Left kidney (tissue), 8 donors: Measurements from ENCODE around the gene SLC7A14. TPM values are rescaled to one million over a fixed set of nuclear protein-coding genes. Genes with fewer than 3 reads are reported as not detected.

Experiments used
- DNase-seq: peaks from one replicate; pipeline ENCODE4 v3.0.0-alpha.2; 2013
- long read RNA-seq, 8 donors: transcript quantifications; one replicate each; lab custom pipeline, GENCODE V29; 2026
- polyA plus RNA-seq: library from polyadenylated mRNA; unstranded; fragments of 120-200 nt; gene quantifications from one replicate; pipeline ENCODE4 v1.2.1, GENCODE V29; 2013; ENCODE audit not compliant: insufficient read length

The SLC7A14 gene
- 2.2 TPM for polyA plus RNA-seq
- long read RNA-seq, donor 1, result 0 reads
- long read RNA-seq, donor 2, result 0 reads
- long read RNA-seq, donor 3, full-length matches to known transcripts, result 1 of 1 reads
- long read RNA-seq, donor 3, partial matches to known transcripts, result 0 of 1 reads
- long read RNA-seq, donor 3, other reads (novel, unspliced or antisense), result 0 of 1 reads
- long read RNA-seq, donor 4, result 0 reads
- long read RNA-seq, donor 5, result 0 reads
- long read RNA-seq, donor 6, result 0 reads
- long read RNA-seq, donor 7, result 0 reads
- long read RNA-seq, donor 8, full-length matches to known transcripts, result 1 of 1 reads
- long read RNA-seq, donor 8, partial matches to known transcripts, result 0 of 1 reads
- long read RNA-seq, donor 8, other reads (novel, unspliced or antisense), result 0 of 1 reads

DNA sequence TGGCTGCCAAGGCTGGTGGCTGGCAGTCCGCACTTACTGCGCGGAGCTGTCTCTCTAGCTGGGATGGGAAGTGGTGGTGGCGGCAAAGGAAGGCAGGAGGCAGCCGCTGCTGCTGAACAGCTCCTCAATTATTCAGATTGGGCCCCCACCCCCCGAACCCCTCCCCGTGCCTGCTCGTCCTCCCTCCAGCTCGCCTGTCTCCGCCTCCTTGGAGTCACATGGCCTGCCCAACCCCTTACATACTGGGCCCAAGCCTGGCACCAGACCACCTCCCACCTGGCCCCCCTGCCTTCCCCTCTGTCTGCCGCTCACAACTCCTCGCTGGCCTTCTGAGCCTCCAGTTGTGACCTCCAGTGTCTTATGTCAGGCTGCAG is at the start of gene SLC7A14:
Gene SLC7A14, minus strand, starts transcription at position 139 of the 374 bp plus-strand sequence. CDS start 59,139 bp downstream, outside the sequence.
- DNase-seq, result no peak

GRCh38 chr3:170635385-170635735 is 49.5 kb upstream of the SLC7A14 start:
- no peak for DNase-seq

DNA sequence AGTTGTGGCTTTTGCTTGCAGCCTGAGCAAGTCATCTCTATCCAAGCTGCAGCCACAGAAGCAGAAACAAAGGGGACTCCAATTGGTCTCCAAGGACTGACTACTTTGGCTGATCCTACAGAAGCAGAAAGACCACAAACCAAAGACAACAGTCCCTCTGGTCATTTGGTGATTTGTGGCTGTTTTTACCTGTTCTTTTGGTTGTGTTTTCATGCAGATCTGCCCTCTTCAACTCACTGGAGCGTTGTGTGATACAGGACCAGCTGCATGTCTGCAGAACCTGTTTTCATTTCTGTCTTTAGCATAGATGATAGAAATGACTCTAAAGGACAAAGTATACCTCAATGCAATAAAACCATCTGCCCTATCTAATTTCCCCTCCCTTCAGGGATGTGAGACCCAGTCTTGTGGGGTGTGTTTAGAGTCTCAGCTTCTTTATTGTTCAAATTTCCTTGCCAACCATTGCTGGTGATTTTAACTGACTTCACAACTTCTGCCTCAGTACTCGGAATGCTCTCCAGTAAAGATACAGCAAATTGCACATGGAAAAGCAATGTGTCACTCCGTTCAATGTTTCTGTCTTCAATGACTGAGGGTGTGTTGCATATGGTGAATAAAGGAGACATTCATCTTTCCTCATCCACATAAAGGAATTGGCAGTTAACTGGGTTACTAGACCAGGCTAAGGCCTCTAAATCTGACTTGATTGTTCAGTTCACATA is 48.9 kb upstream of the SLC7A14 start:
- DNase-seq, result no peak

DNA sequence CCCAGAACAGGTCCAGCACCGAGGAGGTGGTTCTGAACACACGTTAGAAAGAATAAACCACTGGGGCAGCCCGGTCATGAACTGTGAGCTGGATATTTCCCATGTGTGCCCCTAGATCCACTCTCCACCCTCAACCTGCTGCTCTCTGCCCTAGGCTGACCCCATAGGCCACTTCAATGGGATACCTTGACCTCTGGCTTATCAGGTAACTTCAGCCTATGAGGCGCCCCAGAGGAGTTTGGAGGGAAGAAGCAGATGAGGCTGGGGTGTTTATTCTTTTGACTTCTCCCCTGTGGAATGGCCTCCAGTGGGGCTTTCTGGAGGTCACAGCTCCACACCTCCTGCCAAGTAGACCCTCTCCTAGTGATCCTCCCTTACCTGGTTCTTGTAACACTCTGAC is 47.7 kb upstream of the SLC7A14 start:
- no peak for DNase-seq

- no peak for DNase-seq
Measured at GRCh38 chr3:170632780-170633179, 46.9 kb upstream of the SLC7A14 start.

GRCh38 chr3:170631755-170632488 is 46.0 kb upstream of the SLC7A14 start:
- DNase-seq, result no peak

DNA sequence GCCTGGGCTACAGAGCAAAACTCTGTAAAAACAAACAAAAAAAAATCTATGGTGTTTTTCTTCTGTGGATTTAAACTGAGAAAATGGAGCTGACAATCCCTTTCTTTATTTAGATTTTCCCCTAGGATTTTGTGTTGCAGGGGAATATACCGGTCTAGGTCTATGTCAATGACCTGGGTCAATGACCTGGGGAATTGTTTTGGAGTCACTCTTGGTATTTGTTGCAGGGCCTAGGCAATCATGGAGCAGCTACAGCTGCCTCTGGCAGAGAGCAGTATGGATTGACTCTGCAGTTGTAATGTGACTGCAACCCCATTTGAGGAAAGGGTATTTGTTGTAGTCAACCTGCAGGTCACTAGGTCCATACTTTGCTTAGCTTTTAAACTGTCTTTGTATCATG is 37.6 kb upstream of the SLC7A14 start:
- DNase-seq, result no peak

DNA sequence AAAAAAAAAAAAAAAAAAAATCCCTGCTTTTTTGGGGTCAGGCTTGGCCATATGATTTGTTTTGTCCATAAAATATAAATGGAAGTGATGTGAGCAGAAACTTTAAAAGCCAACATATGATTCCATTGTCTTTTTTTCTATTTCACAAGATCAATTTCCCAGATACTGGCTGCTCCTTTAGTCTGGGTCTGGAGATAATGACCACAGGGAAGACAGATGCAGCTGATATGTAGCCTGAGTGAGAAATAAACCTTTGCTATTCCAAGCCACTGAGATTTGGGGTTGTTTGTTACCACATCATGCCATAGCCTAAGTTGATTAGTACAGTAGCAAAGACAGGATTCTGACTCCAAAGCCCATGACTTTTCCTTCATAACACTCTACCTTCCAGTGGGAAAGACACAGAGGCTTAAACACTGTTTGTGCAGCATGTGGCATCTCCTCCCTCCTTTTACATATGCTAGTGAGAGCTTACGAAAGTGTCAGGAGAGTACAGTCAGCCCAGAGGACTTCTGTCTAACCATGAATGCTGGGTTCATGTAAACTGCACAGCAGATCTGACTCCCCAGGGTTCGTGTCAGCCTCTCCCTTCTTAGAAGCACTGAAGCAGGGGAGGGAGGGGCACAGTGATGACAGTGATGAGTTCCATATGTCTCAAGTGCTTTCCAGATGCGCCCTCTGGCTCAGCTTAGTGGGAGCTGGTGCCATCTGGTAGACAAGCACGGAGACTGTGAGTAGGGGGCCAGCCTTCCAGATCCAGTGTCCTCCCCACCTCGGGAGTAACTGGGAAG is 36.7 kb upstream of the SLC7A14 start:
- DNase-seq, result peak; percentile 79

DNA sequence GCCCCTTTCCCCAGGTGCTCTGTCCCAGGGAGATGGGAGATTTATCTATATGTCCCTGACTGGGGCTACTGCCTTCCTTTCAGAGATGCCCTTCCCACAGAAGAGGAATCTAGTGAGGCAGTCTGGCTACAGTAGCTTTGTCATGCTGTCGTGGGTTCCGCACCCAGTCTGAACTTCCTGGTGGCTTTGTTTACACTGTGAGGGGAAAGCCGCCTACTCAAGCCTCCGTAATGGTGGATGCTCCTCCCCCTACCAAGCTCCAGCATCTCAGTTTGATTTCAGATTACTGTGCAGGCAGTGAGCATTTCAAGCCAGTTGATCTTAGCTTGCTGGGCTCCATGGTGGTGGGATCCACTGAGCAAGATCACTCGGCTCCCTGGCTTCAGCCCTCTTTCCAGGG is 35.4 kb upstream of the SLC7A14 start:
- DNase-seq, result no peak

GRCh38 chr3:170614214-170614966 is 28.5 kb upstream of the SLC7A14 start:
- no peak for DNase-seq

- DNase-seq, result no peak
Measured at GRCh38 chr3:170611751-170612150, 25.9 kb upstream of the SLC7A14 start.

- no peak for DNase-seq
Measured at GRCh38 chr3:170610321-170610884, 24.5 kb upstream of the SLC7A14 start.

- no peak for DNase-seq
Measured at GRCh38 chr3:170608475-170608874, 22.6 kb upstream of the SLC7A14 start.

DNA sequence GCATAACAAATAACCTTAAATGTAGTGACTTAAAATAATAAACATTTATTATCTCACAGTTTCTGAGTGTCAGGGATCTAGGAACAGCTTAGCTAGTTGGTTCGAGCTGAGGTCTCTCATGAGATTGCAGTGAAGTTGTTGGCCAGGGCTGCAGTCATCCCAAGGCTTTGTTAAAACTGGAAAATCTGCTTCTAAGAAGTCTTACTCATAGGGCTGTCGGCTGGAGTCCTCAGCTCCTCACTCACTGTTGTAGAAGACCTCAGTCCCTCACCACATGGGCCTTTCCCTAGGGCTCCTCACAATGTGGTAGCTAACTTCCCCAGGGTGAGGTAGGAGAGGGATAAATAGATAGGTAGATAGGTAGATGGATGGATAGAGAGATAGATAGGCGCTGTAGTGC is 20.8 kb upstream of the SLC7A14 start:
- DNase-seq, result no peak

GRCh38 chr3:170605490-170605889 is 19.6 kb upstream of the SLC7A14 start:
- DNase-seq, result no peak

DNA sequence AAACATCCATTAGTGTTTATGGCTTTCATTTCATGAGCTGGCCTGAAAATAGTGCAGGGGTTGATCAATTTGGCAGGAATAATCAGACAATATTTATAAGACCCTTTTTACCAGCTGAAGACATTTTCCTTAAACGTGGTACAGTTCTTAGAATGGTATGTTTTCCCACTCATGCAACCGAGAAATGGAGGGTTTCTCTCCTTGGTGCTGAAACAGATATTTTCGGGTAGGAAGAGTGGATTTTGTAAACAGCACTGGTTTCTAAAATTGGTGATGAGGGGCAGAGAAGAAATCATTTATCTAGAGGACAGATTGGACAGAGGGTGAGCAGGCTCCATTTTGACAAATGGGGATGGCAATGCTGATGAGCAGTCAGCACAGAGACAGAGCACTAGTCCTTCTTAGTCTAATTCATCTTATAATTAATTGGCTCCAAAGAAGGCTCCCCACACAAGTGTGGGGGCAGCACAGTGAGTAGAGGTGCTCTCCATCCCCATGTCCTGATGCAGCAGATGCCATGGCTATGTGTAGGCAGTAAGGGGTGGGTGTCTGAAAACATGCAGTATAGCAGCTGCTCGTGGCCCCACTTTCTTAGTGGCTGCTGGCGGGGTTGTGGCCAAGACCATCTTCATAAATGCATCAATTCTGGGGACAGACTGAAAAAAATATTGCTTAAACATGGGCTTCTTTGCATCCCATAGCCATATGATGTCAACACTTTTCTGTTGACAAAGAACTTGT is 18.1 kb upstream of the SLC7A14 start:
- DNase-seq, result no peak

DNA sequence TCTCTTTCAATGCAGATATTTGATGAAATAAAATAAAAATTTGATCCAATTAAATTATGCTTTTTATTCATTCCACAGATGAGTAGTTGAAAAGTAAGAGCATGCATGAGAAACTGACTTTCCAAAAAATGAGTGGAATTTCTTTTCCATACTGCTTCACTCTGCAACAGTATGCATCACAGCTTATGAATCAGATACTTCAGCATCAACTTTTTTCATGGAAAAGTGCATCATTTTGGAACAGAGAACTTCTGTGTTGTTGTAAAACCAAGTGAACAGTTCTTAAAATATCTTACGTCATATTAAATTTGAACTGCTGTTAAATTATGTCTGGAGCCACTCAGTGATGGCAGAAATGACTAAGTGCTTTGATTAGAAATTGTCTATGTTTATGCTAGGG is 16.7 kb upstream of the SLC7A14 start:
- DNase-seq, result no peak

DNA sequence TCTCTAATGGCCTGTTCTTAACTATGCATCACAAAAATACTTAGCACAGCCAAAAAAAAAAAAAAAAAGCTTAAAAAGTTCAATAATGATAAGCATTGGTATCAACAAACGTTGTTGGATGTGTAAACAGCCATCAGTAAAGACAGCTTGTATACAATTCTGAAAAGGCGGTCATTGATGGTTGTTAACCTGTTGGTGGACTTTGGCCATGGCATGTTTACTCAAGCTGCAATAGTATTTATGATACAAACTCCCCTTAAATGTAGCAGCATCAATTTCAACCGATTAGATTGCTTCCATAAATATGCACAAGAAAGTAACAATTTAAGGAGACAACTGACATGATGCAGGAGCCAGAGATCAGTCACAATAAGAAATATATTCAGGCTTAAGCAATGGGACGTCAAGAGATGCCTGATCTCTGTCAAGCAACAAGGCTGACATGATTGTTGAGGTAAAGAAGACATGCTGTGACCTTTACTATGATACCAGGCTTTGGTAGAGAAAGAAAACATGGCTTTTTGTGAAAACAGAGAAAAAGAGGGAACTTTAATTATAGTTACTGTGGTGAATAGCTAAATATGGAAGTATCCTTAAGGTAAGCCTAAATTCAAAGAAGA is 14.2 kb upstream of the SLC7A14 start:
- no peak for DNase-seq

GRCh38 chr3:170599091-170599490 is 13.2 kb upstream of the SLC7A14 start:
- no peak for DNase-seq

DNA sequence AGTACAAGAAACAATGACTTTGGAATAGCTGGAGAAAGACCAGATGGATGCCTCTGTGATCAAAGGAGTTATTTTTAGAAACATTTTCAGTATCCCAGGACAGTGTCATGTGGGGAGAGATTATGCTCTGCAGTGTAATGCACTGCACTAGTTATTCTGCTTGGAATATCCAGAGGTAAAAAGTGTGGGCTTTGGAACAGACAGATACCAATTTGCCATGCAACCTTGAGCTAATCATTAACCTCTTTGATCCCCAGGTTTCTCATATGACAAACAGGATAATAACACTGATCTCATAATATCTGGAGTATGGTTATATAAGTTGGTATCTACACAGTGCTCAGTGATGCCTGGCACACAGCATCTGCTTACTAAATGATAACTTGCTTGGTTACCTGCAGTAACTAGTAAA is 12.2 kb upstream of the SLC7A14 start:
- no peak for DNase-seq
